ENCODE data around the gene R3HCC1L.

R3HCC1L gene

DNA sequence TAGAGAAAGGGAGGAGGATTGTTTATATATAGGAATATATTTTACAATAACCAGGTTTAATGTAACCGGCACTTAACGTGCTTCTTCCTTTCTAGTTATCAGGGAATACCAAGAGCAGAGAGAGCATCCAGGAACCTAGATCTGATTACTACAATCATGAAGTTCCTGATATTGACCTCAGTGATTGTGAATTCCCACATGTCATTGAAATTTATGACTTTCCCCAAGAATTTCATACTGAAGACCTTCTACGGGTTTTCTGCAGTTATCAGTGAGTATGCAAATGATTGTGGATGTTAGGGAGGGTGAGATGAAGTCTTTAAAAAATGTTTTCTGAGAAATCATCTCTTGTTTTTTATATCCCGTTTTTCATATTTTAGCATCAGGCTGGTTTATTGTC, 97.0 kb downstream of the R3HCC1L start:
- no peak for DNase-seq (ENCODE audit: low read depth)

DNA sequence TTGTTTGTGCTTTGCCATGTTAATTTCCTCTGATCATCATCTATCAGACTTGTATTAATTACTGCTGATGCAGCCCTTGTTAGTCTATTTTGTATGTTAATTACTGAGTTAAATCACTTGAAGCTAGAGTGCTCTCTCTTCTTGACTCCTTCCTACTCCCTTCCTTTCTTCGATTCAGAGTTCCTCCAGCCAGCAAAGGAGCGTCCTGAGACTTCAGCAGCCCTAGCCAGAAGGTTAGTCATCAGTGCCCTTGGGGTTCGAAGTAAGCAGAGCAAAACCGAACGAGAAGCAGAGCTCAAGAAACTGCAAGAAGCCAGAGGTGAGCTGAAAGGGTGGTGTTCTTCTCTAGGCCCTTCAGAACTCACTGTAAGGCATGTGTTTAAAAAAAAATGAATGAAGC, 101.4 kb downstream of the R3HCC1L start:
- DNase-seq (ENCODE audit: low read depth) = no peak

DNA sequence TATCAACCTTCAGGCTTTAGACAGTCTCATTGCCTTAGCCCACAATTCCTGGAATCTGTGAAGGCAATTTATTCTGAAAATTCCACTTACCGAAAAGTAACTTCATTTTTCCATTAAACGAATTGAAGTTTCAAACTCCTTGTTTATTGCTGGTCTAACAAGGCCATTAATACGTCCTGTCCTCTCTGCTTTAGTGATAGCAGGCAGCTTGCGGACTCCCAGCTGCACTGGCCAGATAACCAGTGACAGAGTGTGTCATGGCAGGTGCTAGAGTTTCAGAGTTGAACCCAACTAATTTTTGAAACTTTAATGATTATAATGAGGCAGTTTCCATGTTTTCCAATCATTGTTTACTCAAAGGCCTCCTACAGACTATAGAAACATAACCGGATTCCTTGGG, 102.4 kb downstream of the R3HCC1L start:
- DNase-seq (ENCODE audit: low read depth) = no peak

DNA sequence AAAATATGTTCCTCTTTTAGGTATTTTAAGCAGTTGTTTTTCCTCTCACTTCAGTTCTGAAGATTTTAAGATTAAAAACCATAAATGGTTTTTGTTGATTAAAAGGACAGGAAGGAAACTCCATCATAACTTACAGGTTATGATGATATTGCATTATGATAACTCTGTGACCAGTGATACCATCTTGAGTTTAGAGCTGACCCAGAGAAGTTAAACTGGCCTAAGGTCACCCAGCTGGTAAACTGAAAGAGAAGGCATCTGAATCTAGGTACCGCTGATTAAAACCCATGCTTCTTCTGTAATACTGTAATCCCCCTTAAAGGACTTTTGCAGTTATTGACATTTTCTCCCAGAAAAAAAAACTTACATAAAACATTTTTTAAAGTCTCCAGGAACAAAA, 103.9 kb downstream of the R3HCC1L start:
- DNase-seq (ENCODE audit: low read depth) = no peak

DNA sequence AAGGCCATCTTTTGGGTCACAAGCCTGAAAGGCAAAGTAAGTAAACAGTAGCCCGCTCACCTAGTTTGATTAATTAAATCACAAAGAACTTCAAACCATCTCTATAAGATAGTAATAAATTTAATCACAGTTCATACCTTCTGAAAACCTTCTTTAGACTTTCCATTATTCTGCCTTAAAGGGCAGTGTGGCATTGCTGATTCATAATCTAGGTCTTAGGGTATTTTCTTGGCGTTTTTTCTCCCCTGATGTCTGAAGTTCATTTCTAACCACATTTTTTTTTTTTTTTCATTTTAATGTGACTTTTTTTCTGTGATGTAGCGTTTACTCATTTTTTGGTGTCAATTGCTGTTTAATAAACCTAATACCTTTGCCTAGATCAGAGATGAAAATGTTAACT, 106.1 kb downstream of the R3HCC1L start:
- no peak for DNase-seq (ENCODE audit: low read depth)

DNA sequence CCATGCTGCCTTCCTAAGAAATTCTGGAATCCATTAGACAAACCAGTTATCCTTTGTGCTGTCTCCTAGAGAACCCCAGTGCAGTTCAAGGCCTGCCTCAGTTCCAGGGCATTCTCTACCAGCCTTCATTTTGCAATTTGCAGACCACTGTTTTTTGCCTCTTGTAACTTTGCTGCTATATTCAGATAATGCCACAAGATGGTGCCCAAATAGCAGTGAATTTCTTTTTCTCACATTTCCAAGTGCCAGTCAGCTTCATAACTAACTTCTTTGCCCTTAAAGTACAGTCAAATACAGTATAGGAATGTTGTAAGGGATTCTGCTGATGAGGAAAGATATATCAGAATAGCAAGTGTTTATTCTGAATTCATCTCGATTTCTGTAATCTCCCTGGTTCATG, 108.4 kb downstream of the R3HCC1L start:
- DNase-seq (ENCODE audit: low read depth) = no peak

DNA sequence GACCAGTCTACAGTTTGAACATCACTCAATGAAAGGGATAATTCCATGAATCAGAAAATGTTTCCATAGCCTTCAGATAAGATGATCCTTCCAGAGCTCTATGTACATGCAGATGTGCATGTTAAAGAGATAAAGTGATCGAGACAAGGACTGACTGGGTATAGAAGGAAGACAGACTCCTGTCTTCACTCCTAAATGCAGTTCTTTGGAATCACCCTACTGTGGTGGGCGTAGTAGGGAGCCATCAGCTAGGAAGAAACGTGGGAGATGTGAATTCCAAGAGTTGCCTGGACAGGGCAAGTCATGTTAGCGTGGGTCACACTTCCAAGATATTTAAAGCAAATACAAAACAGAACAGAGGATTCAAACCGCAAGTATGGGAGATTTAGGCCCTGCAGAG, 109.7 kb downstream of the R3HCC1L start:
- no peak for DNase-seq (ENCODE audit: low read depth)

DNA sequence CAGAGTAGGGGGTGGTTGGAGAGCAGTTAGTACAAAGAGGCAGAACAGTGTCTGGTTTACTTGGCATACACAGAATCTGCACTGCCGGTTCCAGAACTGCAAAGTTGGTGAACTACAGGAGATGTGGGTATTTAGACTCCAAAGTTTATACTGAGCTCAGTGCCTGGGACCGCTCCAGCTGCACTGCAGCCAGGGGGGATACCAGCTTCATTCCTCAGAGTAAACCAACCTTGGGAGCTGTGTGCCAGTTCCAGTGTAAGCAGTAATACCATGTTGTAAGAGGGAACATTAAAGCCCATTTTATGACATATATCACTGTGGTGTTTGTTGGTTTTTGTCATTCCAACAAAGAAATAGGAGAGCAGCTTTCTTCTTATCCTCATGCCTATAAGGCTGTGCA, 110.1 kb downstream of the R3HCC1L start:
- DNase-seq (ENCODE audit: low read depth) = no peak

DNA sequence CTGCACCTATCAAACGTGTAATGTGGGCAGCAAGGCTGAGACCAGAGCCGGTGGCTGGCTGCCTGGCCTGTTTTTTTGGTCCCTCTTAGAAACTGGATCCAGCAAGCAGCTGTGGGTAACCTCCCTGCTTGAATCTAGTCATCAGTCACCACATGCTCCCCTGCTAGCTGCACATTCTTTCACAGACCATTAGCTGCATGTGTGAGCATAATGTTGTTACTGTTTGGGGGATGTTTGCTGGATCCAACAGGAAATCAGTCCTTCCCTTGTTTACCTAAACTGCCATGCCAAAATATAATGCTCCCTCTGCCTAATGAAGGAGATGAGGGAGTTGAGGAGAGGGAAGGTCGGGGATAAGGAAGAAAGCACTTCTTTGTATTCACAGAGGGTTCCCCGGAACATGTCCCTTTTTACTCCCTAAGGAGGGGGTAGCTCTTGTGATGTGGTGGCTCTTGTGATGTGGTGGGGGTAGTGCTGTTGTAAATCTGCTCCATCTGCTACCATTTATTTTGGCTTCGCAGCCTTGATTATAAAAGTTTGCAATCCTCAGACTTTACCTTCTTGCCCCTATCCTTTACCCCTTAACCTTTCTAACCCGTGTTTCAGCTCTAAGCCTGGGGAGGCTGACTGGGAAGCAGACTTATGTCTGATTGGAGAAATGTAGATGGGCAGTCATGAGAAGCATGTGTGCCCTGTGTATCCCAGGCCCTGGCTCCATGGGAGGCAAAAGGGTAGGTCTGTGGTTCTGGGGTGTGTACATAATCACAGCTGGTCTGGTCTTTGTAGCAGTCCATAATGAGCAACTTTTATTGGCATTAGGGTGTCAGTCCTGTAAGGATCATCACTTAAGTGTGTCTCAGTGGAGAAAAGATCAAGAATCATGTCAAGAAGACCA, 112.7 kb downstream of the R3HCC1L start:
- no peak for DNase-seq (ENCODE audit: low read depth)

DNA sequence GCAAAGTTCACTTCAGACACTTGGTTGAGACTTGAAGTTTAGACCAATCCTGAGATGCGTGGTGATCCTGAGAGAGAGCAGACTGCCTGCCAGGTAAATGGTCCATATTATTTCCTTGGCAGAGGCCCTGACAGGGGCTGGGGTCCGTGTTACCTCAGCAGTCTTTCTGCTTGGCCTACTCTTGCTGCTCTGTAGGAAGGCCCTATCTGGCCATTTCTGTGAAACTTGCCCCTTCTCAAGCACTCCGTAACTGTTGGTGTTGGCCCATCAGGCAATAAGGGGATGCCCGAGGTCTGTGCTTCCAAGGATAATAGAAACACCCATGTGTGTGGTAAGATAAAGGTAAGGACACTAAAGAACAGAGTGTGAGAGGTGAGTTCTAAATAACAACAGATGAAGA, 113.6 kb downstream of the R3HCC1L start:
- DNase-seq (ENCODE audit: low read depth) = no peak

DNA sequence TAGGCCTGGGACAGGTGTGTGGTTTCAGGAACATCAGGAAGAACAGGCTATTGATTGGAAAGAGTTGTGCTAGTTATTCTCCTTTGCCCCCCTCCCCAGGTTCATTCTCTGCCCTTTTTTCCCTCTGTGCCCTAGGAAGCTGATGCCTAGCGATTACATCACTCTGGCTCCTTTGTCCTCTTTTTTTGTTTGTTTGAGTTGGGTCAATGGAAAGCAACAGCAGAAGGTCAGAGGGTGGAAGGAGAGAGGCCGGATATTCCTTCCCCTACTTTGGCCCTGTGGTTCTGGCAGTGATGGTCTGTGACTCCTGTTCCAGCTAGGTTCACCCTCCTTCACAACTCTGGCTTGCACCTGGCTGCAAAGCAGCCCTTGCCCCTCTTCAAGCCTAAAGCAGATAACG, 114.7 kb downstream of the R3HCC1L start:
- DNase-seq (ENCODE audit: low read depth) = no peak

DNA sequence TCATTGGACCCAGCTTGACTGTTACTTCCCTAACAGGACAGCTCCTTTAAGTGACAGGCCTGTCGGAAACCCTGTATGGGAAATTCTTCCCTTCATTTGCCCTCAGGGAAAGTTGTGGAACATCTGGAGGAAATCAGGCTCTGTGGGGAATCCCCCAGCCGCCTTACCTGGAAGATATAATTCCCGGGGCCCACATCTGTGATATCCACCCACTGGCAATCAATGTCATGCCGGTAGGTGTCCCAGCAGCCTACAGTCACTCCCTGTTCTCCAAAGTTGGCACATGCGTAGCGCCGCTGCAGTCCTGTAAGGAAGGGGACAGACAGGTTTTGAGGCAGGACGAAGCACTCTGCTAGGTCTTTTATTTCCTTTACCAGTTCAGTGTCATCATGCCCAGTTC, 116.9 kb downstream of the R3HCC1L start:
- no peak for DNase-seq (ENCODE audit: low read depth)

DNA sequence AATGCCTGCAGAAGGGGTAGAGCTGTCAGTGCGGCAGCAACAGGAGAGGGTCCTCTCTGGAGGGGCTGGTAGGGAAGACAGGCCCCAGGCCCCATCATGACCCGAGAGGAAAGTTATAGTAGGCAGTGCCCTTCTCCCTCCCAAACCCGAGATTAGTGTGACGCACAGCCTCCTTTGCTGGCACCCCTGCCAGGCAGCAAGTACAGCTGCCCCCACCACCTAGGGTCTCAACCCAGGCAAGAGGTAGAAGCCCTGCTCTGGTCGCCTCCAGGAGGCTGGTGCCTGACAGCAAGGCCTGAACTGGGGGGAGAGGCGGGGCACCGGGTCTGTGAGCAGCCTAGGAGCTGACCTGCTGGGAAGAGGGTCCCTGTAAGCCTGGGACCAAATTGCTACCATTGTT, 118.0 kb downstream of the R3HCC1L start:
- no peak for DNase-seq (ENCODE audit: low read depth)

DNA sequence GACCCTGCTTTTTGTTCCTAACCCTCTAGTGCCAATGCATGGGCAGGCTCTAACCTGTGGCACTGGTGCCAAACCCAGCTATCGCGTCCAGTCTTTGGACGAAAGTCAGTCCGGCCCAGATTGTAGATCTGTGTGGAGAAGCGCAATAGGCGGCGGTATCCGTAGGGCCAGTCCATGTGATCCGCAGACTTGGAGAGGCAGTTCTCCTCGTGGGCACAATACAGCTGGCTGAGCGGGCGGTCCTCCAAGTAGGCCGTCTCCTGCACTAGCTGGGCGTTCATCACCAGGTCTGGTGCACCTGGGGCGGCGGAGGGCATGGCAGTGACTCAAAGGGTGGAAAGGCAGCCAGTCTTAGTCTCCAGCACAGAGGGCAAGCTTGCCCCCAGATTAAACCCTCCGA, 119.0 kb downstream of the R3HCC1L start:
- no peak for DNase-seq (ENCODE audit: low read depth)

DNA sequence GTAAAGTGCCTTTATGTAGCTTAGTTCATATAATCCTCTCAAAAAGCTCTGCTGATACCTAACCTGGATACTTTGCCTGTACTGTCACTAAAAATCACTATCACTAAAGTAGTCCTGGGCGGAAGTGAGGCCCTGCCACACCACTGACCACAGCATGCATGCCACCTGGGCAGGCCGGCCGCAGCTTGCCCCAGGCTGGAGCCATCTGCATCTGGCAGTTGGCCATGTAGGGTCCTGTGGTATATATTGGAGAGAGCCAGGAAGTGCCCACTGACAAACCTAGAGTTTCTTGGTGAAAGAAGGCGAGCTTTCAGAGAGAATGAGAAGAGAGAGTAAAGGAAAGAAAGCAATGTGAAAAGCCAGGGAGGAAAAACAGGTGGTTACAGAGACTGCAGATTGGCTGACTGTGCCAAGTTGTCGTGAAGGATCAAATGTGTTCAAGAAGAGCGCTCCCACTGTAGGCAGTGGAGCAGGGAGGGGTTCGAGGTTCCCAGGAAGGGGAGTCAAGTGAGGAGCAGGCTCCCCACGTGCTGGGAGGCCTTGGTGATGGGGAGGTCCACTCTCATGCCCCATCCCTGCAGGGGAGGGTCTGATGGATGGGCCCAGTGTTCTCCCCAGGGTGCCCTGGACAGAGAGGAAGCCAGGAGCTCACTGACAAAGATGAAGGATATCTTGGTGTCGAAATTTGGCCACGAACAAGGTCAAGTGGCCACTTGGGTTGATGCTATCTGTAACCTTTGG, 119.9 kb downstream of the R3HCC1L start:
- DNase-seq (ENCODE audit: low read depth) = no peak

DNA sequence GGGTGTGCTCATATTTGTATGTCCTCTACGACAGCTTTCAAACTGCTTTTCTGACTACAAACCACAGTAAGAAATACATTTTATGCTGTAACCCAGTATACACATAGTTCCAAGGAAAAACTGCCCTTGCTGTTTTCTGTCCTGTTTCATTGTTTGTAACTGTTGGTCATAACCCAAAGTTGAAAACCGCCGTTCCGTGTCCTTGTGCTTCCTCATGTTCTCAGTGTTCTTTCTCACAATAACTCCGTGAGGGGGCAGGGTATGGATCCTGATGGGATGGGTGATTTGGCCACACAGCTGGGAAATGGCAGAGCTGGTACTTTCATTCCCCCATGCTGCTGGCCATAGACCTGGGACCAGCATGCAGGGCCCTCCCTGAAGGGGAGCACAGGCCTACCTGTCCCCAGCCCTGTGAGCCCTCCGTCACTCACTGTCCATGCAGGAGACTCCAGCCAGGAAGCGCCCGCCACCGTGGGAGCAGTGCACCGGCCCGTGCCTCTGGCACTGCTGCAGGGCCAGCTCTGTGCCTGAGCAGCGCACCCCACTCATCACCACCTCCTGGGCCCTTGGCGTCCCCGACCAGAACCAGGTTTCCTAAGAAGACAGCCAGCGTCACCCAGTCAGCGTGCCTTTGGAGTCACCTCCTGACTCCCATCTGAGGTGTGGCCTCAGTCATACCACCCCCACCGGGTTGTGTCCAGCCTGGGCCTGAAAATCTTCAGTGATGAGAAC, 120.9 kb downstream of the R3HCC1L start:
- no peak for DNase-seq (ENCODE audit: low read depth)

DNA sequence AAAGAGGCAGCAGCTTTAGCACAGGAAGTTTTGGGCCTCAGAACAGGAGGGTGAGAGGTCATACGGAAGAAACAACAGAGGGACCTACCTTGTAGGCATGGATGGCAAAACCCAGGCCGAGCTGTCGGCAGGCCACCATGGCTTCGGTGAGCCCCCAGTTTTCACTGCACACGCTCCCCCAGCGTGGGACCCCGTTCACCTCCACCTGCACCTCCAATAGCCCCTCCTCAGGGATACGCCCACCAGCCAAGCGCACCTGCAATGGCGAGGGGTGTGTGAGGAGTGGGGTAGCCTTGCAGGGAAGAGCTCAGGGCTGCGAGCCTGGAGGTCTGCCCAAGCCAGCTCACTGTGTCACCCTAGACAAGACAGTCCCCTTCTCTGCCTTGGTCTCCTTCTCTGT, 122.2 kb downstream of the R3HCC1L start:
- no peak for DNase-seq (ENCODE audit: low read depth)

DNA sequence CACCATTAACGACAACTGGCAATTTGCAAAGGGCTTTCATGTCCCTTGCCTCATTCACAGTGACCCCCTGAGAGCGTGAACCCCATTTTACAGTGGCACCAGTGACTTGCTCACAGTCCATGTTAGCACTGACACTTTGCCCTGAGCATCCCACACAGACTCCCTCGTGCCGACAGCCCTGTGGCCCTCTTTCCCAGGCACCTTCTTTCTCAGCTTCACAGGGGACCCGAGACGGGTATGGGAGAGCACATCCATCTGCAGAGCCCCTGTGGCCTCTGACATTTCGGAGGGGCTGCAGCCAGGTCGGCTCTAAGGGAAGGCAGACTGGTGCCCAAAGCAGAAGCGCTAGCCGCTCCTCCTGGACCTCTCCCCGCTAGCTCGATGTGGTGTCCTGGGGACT, 122.7 kb downstream of the R3HCC1L start:
- no peak for DNase-seq (ENCODE audit: low read depth)

DNA sequence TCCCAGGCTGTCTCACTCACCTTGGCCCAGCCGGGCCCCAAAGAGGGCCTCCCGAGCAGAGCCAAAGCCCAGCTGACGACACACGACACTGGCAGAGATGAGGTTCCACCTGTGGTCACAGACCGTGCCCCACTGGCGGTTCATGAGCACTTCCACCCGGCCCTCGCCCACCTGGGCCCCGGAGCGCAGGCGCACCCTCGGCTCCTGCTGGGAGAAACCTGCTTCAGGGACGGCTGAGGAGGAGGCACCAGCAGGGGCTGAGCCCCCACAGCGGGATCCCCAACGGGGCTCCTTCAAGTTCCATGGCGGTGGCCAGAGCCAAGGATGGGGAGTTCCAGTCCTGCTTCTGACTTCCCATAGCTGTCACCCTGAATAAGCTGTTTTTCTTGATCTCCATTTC, 123.5 kb downstream of the R3HCC1L start:
- DNase-seq (ENCODE audit: low read depth) = no peak

DNA sequence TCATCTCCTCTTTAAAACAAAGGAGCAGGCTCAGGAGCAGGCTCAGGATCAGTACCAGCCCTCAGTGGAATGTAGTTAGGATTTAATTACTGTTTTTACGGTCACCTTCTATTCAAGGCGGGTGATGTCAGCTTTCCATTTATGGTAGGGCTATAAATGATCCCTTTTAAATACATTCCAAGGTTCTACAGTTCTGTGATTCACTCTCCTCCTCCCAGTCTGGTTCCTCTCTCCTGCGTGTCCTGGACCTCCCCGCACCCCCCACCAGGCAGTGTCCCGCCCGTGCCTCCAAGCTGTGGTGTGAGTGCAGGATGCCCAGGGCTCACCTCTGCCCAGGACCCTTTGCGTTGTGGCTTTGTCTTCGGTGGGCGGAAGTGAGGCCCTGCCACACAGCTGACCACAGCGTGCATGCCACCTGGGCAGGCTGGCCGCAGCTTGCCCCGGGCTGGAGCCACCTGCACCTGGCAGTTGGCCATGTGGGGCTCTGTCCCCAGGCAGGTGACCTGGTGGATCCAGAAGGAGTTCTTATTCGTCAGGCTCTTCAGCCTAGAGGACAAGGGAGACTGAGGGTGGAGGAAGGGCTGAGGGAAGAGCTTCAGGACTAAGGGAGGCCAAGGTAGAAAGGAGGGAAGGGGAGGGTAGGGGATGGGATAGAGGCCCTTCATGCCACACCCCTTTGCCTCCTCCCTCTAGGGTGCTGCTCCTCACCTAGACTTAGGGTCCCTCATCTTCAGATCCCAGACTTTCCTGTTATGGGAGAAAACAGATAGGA, 124.4 kb downstream of the R3HCC1L start:
- no peak for DNase-seq (ENCODE audit: low read depth)

DNA sequence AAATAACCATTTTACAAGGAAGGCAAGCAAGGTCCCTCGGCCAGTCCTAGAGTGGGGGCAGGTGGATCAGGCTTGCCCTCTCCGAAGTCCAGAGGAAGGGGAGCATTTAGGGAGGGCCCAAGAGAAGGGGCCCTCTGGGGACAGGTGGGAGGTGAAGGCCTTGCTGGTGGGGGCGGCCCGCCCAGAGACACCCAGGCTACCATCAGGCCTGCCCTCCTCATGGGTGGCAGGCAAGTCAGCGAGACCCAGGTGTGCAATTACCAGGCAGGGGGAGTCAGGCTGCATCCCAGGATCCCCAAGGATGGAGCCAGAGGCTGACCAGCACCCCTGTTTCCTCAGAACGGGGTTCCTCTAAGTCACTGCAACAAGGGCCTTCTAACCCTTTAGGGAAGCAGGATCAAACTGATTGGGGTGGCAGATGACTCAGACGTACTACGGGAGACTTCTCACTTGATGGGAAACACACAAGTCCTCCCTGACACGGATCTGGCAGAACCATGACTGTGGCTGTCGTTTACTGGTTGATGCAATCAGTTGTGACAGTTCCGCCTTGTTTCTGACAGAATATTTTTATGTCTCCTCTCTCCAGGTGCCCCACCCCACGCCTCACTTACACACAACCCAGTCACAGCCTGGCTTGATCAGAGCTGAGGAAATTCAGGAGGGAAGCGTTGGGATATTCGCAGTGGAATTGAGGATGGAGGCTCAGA, 125.3 kb downstream of the R3HCC1L start:
- DNase-seq (ENCODE audit: low read depth) = no peak
